HEK293 (cell line): Measurements from ENCODE around the gene TMEM45A.
"Not testable (repeated sequence)": the region's sequence is repeated elsewhere in the genome, so short reads cannot be mapped to it uniquely, and the experiment has no call there.

Experiments used
- CTCF ChIA-PET: fragments of 350-600 bp; formaldehyde crosslinking; extraction: SDS; loops from one replicate; lab custom pipeline; 2021; ENCODE audit warnings: antibody characterized with exemption; lab: Yijun Ruan, JAX
- POLR2A ChIA-PET: fragments of 300-600 bp; formaldehyde crosslinking; extraction: SDS; loops from one replicate; lab custom pipeline; 2020; ENCODE audit warnings: antibody characterized with exemption, inconsistent platforms; lab: Yijun Ruan, JAX
- H3K27ac ChIP-seq: fragments of 200-500 bp; sonication (Bioruptor generic); 2 replicates; pipeline ENCODE4 v1.5.1; 2014; ENCODE audit warnings: low read depth, low read length, control low read depth, inconsistent platforms; ENCODE audit errors: extremely low read depth
- H3K36me3 ChIP-seq, 2 experiments: fragments of 200-500 bp in 1 of 2; sonication (Bioruptor generic) in 1 of 2; 1 replicate in 1 of 2; 2 replicates in 1 of 2; pipeline ENCODE4 v1.5.1; 2014 to 2017; ENCODE audit warnings: inconsistent platforms in 2 of 2, low read length in 2 of 2; ENCODE audit not compliant: control insufficient read depth in 2 of 2, insufficient read depth in 1 of 2
- H3K4me1 ChIP-seq: fragments of 200-500 bp; sonication (Bioruptor generic); 2 replicates; pipeline ENCODE4 v1.5.1; 2014; ENCODE audit warnings: mild to moderate bottlenecking, low read length, inconsistent platforms; ENCODE audit not compliant: control insufficient read depth, insufficient read depth
- H3K4me3 ChIP-seq: 2 replicates; pipeline ENCODE4 v1.5.1; 2011; ENCODE audit warnings: low read depth, mild to moderate bottlenecking, control low read depth, low read length, moderate library complexity
- H3K9me3 ChIP-seq: fragments of 200-500 bp; sonication (Bioruptor generic); 2 replicates; pipeline ENCODE4 v1.5.1; 2014; ENCODE audit warnings: low read depth, low read length, inconsistent platforms; ENCODE audit not compliant: control insufficient read depth, insufficient read depth
- HOXC10 ChIP-seq: sonication (generic); formaldehyde crosslinking; IDR thresholded peaks from 2 replicates; pipeline ENCODE4 v1.8.1; 2023; ENCODE audit warnings: mild to moderate bottlenecking, missing genetic modification reagents
- KLF10 ChIP-seq: fragments of 450-650 bp; IDR thresholded peaks from 2 replicates; pipeline ENCODE4 v1.5.1; 2018; ENCODE audit warnings: missing biosample characterization, mild to moderate bottlenecking, missing genetic modification characterization
- KLF8 ChIP-seq: fragments of 450-650 bp; formaldehyde crosslinking; IDR thresholded peaks from 2 replicates; pipeline ENCODE4 v1.5.1; 2016; ENCODE audit warnings: missing biosample characterization, missing genetic modification characterization
- KLF9 ChIP-seq: fragments of 450-650 bp; formaldehyde crosslinking; IDR thresholded peaks from 2 replicates; pipeline ENCODE4 v1.5.1; 2016; ENCODE audit warnings: missing biosample characterization, missing genetic modification characterization, low read depth
- REPIN1 ChIP-seq: fragments of 450-650 bp; formaldehyde crosslinking; IDR thresholded peaks from 2 replicates; pipeline ENCODE4 v1.5.1; 2017; ENCODE audit warnings: missing biosample characterization, missing genetic modification characterization, low read depth
- SALL2 ChIP-seq: fragments of 450-650 bp; formaldehyde crosslinking; IDR thresholded peaks from 2 replicates; pipeline ENCODE4 v1.5.0; 2017; ENCODE audit warnings: missing biosample characterization, mild to moderate bottlenecking, missing genetic modification characterization, borderline replicate concordance
- SCRT2 ChIP-seq: fragments of 450-650 bp; formaldehyde crosslinking; IDR thresholded peaks from 2 replicates; pipeline ENCODE4 v1.5.1; 2016; ENCODE audit warnings: missing biosample characterization, missing genetic modification characterization
- SP2 ChIP-seq: fragments of 450-650 bp; formaldehyde crosslinking; IDR thresholded peaks from 2 replicates; pipeline ENCODE4 v1.5.1; 2016; ENCODE audit warnings: missing biosample characterization, missing genetic modification characterization
- SP3 ChIP-seq: fragments of 450-650 bp; formaldehyde crosslinking; IDR thresholded peaks from 2 replicates; pipeline ENCODE4 v1.5.1; 2016; ENCODE audit warnings: missing biosample characterization, missing genetic modification characterization
- ZNF157 ChIP-seq: fragments of 450-650 bp; formaldehyde crosslinking; IDR thresholded peaks from 2 replicates; pipeline ENCODE4 v1.5.1; 2016; ENCODE audit warnings: missing biosample characterization, missing genetic modification characterization
- ZNF24 ChIP-seq: fragments of 450-650 bp; formaldehyde crosslinking; IDR thresholded peaks from 2 replicates; pipeline ENCODE4 v1.5.1; 2016; ENCODE audit warnings: missing biosample characterization, missing genetic modification characterization
- ZNF292 ChIP-seq: fragments of 450-650 bp; formaldehyde crosslinking; IDR thresholded peaks from 2 replicates; pipeline ENCODE4 v1.5.1; 2016; ENCODE audit warnings: low read depth, missing biosample characterization, missing genetic modification characterization, borderline replicate concordance
- ZNF350 ChIP-seq: fragments of 450-650 bp; formaldehyde crosslinking; IDR thresholded peaks from 2 replicates; pipeline ENCODE4 v1.5.0; 2017; ENCODE audit warnings: missing biosample characterization, mild to moderate bottlenecking, missing genetic modification characterization
- ZNF37A ChIP-seq: fragments of 450-650 bp; IDR thresholded peaks from 2 replicates; pipeline ENCODE4 v1.5.1; 2018; ENCODE audit warnings: missing biosample characterization, missing genetic modification characterization
- ZNF416 ChIP-seq: fragments of 450-650 bp; formaldehyde crosslinking; IDR thresholded peaks from 2 replicates; pipeline ENCODE4 v1.5.1; 2016; ENCODE audit warnings: missing biosample characterization, missing genetic modification characterization
- ZNF514 ChIP-seq: fragments of 450-650 bp; formaldehyde crosslinking; IDR thresholded peaks from 2 replicates; pipeline ENCODE4 v1.5.1; 2016; ENCODE audit warnings: missing biosample characterization, missing genetic modification characterization
- ZNF544 ChIP-seq: fragments of 450-650 bp; formaldehyde crosslinking; IDR thresholded peaks from 2 replicates; pipeline ENCODE4 v1.5.0; 2017; ENCODE audit warnings: missing biosample characterization, missing genetic modification characterization
- ZNF585B ChIP-seq: fragments of 450-650 bp; formaldehyde crosslinking; IDR thresholded peaks from 2 replicates; pipeline ENCODE4 v1.5.1; 2016; ENCODE audit warnings: missing biosample characterization, missing genetic modification characterization
- ZNF629 ChIP-seq: fragments of 450-650 bp; formaldehyde crosslinking; IDR thresholded peaks from 2 replicates; pipeline ENCODE4 v1.5.1; 2017; ENCODE audit warnings: missing biosample characterization, missing genetic modification characterization
- ZNF776 ChIP-seq: fragments of 450-650 bp; formaldehyde crosslinking; IDR thresholded peaks from 2 replicates; pipeline ENCODE4 v1.5.0; 2017; ENCODE audit warnings: missing biosample characterization, missing genetic modification characterization, borderline replicate concordance
- ZNF777 ChIP-seq: fragments of 450-650 bp; formaldehyde crosslinking; IDR thresholded peaks from 2 replicates; pipeline ENCODE4 v1.5.1; 2017; ENCODE audit warnings: missing biosample characterization, missing genetic modification characterization, borderline replicate concordance
- ZSCAN5A ChIP-seq: fragments of 450-650 bp; formaldehyde crosslinking; IDR thresholded peaks from 2 replicates; pipeline ENCODE4 v1.5.1; 2016; ENCODE audit warnings: missing biosample characterization, missing genetic modification characterization
- TF ChIP-seq, protein P1 (sequence below): fragments of 450-650 bp; formaldehyde crosslinking; IDR thresholded peaks from 2 replicates; pipeline ENCODE4 v1.5.1; 2016; ENCODE audit warnings: missing biosample characterization, missing genetic modification characterization
- TF ChIP-seq, protein P2 (sequence below): IDR thresholded peaks from 2 replicates; pipeline ENCODE4 v1.6.1; 2011; ENCODE audit warnings: mild to moderate bottlenecking, low read depth, low read length, borderline replicate concordance

TMEM45A gene

DNA sequence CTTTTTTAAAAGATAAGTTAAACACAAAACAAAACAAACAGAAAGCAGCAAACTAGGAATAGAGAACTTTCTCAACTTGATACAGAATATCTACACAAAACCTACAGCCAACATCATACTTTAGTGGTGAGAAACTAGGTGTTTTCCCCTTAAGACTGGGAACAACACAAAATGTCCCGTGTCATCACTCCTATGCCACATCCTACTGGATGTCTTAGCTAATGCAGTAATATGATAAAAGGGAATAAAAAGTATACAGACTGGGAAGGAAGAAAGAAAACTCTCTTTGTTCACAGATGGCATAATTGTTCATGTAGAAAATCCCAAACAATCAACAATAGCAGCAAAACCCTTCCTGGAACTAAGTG is 45.9 kb downstream of the TMEM45A start:
- Histone ChIP-seq H3K4me3 (no peak overlapping the region), H3K27ac (no peak overlapping the region), H3K9me3 (no peaks in the 10 kb centered on the region), H3K4me1 (no peaks in the 10 kb centered on the region)
- POLR2A ChIA-PET, result no interaction called here
- CTCF ChIA-PET, result no interaction called here
- no peak for TF ChIP-seq ZNF350
- TF ChIP-seq ZNF777 (tag by site-specific recombination), result no peak
- no peak for TF ChIP-seq ZNF292 (tag by site-specific recombination)
- TF ChIP-seq ZNF544, result no peak
- TF ChIP-seq ZSCAN5A (tag by site-specific recombination), result no peak
- no peak for TF ChIP-seq SP3 (tag by site-specific recombination)
- TF ChIP-seq ZNF37A (tag by site-specific recombination), result no peak
- TF ChIP-seq, all 188 proteins: peak for 0
- no peaks in the 10 kb centered on the region for H3K36me3 ChIP-seq

DNA sequence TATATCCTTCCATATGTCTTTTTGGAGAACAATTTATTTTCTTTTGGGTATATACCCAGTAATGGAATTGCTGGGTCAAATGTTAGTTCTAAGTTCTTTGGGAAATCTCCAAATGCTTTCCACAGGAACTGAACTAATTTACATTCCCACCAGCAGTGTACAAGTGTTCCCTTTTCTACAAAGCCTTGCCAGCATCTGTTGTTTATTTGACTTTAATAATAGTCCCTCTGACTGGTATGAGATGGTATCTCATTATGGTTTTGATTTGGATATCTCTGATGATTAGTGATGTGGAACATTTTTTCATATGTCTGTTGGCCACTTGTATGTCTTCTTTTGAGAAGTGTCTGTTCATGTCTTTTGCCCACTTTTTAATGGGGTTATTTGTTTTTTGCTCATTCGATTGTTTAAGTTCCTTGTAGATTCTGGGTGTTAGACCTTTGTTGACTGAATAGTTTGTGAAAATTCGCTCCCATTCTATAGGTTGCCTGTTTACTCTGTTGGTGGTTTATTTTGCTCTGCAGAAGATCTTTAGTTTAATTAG is 48.4 kb downstream of the TMEM45A start:
- H3K27ac ChIP-seq, result no peak overlapping the region
- POLR2A ChIA-PET, result no interaction called here
- CTCF ChIA-PET, result no interaction called here
- no peak overlapping the region for H3K4me3 ChIP-seq
- no peaks in the 10 kb centered on the region for H3K9me3 ChIP-seq
- TF ChIP-seq SCRT2, result 0 out of 2 replicates have a peak, but pooled peaks have one; percentile 11
- no peak for TF ChIP-seq ZNF585B (tag by site-specific recombination)
- H3K36me3 ChIP-seq, result no peaks in the 10 kb centered on the region
- no peaks in the 10 kb centered on the region for H3K4me1 ChIP-seq

DNA sequence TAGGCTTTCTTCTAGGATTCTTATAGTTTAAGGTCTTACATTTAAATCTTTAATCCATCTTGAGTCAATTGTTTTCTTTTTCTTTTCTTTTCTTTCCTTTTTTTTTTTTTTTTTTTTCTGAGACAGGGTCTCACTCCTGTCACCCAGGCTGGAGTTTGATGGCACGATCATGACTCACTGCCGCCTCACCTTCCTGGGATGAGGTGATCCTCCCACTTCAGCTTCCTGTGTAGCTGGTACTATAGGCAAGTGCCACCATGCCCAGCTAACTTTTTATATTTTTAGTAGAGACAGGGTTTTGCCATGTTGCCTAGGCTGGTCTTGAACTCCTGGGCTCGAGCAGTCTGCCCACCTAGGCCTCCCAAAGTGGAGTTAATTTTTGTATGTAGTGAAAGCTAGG is 49.0 kb downstream of the TMEM45A start:
- H3K4me3 ChIP-seq, H3K4me1 ChIP-seq, H3K36me3 ChIP-seq, H3K27ac ChIP-seq, CTCF ChIA-PET, POLR2A ChIA-PET, H3K9me3 ChIP-seq: not testable (repeated sequence)

DNA sequence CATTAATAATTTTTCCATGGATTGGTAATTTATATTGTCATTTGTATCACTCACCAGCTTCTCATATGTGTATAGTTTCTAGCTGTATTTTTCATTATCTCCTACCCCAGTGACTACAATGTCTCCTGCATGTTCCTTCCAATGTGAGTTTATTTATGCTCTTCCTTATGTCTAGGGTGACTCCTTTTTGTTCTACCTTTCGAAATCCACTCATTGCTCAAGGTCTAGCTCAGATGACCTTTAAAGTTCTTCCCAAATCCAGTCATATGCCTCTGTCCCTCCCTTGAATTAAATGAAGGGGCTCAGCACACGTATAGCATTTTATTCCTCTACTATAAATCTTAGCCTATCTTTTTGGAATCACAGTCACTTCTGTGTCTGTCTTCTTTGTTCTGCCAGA is 53.0 kb downstream of the TMEM45A start:
- Histone ChIP-seq H3K27ac (no peak overlapping the region), H3K9me3 (no peaks in the 10 kb centered on the region), H3K4me1 (no peaks in the 10 kb centered on the region), H3K4me3 (no peak overlapping the region), H3K36me3 (no peaks in the 10 kb centered on the region)
- ChIA-PET CTCF (no interaction called here), POLR2A (no interaction called here)
- TF ChIP-seq KLF8 (tag by site-specific recombination) (no peak), KLF9 (tag by site-specific recombination) (no peak), ZNF157 (tag by site-specific recombination) (no peak), KLF10 (tag by site-specific recombination) (no peak), HOXC10 (CRISPR knock-in tag) (no peak), SALL2 (no peak), ZNF24 (tag by site-specific recombination) (no peak), ZNF514 (tag by site-specific recombination) (no peak), REPIN1 (no peak), ZNF629 (tag by site-specific recombination) (no peak), ZNF416 (no peak), ZSCAN5A (tag by site-specific recombination) (no peak), SP2 (tag by site-specific recombination) (no peak), ZNF776 (tag by site-specific recombination) (no peak)
- TF ChIP-seq, protein P1, sequence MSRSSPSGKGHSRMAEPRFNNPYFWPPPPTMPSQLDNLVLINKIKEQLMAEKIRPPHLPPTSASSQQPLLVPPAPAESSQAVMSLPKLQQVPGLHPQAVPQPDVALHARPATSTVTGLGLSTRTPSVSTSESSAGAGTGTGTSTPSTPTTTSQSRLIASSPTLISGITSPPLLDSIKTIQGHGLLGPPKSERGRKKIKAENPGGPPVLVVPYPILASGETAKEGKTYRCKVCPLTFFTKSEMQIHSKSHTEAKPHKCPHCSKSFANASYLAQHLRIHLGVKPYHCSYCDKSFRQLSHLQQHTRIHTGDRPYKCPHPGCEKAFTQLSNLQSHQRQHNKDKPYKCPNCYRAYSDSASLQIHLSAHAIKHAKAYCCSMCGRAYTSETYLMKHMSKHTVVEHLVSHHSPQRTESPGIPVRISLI, result no peak
- TF ChIP-seq, protein P2, sequence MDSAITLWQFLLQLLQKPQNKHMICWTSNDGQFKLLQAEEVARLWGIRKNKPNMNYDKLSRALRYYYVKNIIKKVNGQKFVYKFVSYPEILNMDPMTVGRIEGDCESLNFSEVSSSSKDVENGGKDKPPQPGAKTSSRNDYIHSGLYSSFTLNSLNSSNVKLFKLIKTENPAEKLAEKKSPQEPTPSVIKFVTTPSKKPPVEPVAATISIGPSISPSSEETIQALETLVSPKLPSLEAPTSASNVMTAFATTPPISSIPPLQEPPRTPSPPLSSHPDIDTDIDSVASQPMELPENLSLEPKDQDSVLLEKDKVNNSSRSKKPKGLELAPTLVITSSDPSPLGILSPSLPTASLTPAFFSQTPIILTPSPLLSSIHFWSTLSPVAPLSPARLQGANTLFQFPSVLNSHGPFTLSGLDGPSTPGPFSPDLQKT, result no peak
